NCI-H526 treated with DMSO at 0.1 percent for 48 hours (cell line): ENCODE data around the gene GNAO1.

ENCODE experiments used
- DNase-seq: peaks from one replicate; lab custom pipeline; 2025; lab: John Stamatoyannopoulos, UW

The GNAO1 gene

GRCh38 chr16:56241596-56241995 lies 50.3 kb downstream of the GNAO1 start:
- DNase-seq, result no peak

GRCh38 chr16:56242740-56243139 lies 51.5 kb downstream of the GNAO1 start:
- DNase-seq, result no peak

- DNase-seq, result no peak
These were observed 53.3 kb downstream of the GNAO1 start for GRCh38 chr16:56244612-56245011.

- no peak for DNase-seq
These were observed 53.9 kb downstream of the GNAO1 start for GRCh38 chr16:56245197-56245596.

GRCh38 chr16:56246051-56246817 lies 54.9 kb downstream of the GNAO1 start:
- no peak for DNase-seq

- DNase-seq, result no peak
These were observed 55.7 kb downstream of the GNAO1 start for GRCh38 chr16:56247018-56247417.

GRCh38 chr16:56247808-56248207 lies 56.5 kb downstream of the GNAO1 start:
- no peak for DNase-seq

GRCh38 chr16:56252835-56253234 lies 61.5 kb downstream of the GNAO1 start:
- DNase-seq, result no peak

GRCh38 chr16:56255904-56256303 lies 64.6 kb downstream of the GNAO1 start:
- no peak for DNase-seq

- DNase-seq, result no peak
These were observed 66.0 kb downstream of the GNAO1 start for GRCh38 chr16:56257239-56257638.

- no peak for DNase-seq
These were observed 66.5 kb downstream of the GNAO1 start for GRCh38 chr16:56257666-56258342.

- no peak for DNase-seq
These were observed 67.5 kb downstream of the GNAO1 start for GRCh38 chr16:56258508-56259424.

- DNase-seq, result no peak
These were observed 68.1 kb downstream of the GNAO1 start for GRCh38 chr16:56259425-56259779.

- no peak for DNase-seq
These were observed 69.3 kb downstream of the GNAO1 start for GRCh38 chr16:56260378-56261160.

GRCh38 chr16:56261656-56262055 lies 70.4 kb downstream of the GNAO1 start:
- DNase-seq, result no peak

- DNase-seq, result no peak
These were observed 70.9 kb downstream of the GNAO1 start for GRCh38 chr16:56262148-56262547.

- no peak for DNase-seq
These were observed 71.4 kb downstream of the GNAO1 start for GRCh38 chr16:56262551-56263245.

GRCh38 chr16:56263711-56264608 lies 72.7 kb downstream of the GNAO1 start:
- DNase-seq, result no peak

- no peak for DNase-seq
These were observed 73.3 kb downstream of the GNAO1 start for GRCh38 chr16:56264609-56264972.

GRCh38 chr16:56265184-56265583 lies 73.9 kb downstream of the GNAO1 start:
- DNase-seq, result no peak
